Gastroesophageal sphincter (tissue), 4 donors: ENCODE measurements around the gene CBX1. TPM values are rescaled to one million over a fixed set of nuclear protein-coding genes. Genes with fewer than 3 reads are reported as not detected.

Source experiments
- ATAC-seq: fragments of 150-250 bp; one replicate; pipeline ENCODE4 v1.9.1; 2016; ENCODE audit warnings: mild to moderate bottlenecking, moderate library complexity
- H3K27ac ChIP-seq, 4 donors: fragments of 200-600 bp; sonication (generic) in 3 of 4; 1 replicate in 3 of 4; 2 replicates in 1 of 4; pipeline ENCODE4 v1.5.1; 2016 to 2019
- H3K27me3 ChIP-seq: fragments of 200-600 bp; sonication (generic); one replicate; pipeline ENCODE4 v1.5.1; 2019
- H3K36me3 ChIP-seq, 2 donors: fragments of 200-600 bp; sonication (generic); one replicate each; pipeline ENCODE4 v1.5.1; 2019; ENCODE audit warnings: control low read depth in 1 of 2
- H3K4me1 ChIP-seq, 3 donors: fragments of 200-600 bp; sonication (generic); 1 replicate in 2 of 3; 2 replicates in 1 of 3; pipeline ENCODE4 v1.5.1; 2016 to 2019; ENCODE audit warnings: control low read depth in 2 of 3
- H3K4me3 ChIP-seq, 2 donors: fragments of 200-600 bp; sonication (generic); one replicate each; pipeline ENCODE4 v1.5.1; 2019; ENCODE audit warnings: mild to moderate bottlenecking in 1 of 2, moderate library complexity in 1 of 2
- H3K9me3 ChIP-seq, 3 donors: fragments of 200-600 bp; sonication (generic); one replicate each; pipeline ENCODE4 v1.5.1; 2017 to 2019; ENCODE audit warnings: control low read depth in 2 of 3
- CTCF ChIP-seq, 4 experiments: fragments of 200-600 bp in 2 of 4; fragments of 450-650 bp in 2 of 4; sonication (generic) in 1 of 4; IDR thresholded peaks; one replicate each; pipeline ENCODE4 v1.5.1; 2017 to 2019; ENCODE audit warnings: antibody characterized with exemption in 4 of 4, mild to moderate bottlenecking in 2 of 4, moderate library complexity in 2 of 4
- EP300 ChIP-seq: sonication (generic); formaldehyde crosslinking; IDR thresholded peaks from one replicate; pipeline ENCODE4 v1.6.1; 2017; ENCODE audit warnings: antibody characterized with exemption, mild to moderate bottlenecking
- POLR2A ChIP-seq, 2 donors: fragments of 450-650 bp; IDR thresholded peaks; one replicate each; pipeline ENCODE4 v1.6.1; 2017; ENCODE audit warnings: antibody characterized with exemption in 2 of 2, mild to moderate bottlenecking in 2 of 2, moderate library complexity in 1 of 2
- POLR2AphosphoS5 ChIP-seq: sonication (generic); formaldehyde crosslinking; IDR thresholded peaks from one replicate; pipeline ENCODE4 v1.6.1; 2017; ENCODE audit warnings: antibody characterized with exemption
- WGBS, 2 donors: methylation state at CpG; one replicate each; pipeline ENCODE4 v1.1.5; 2018; ENCODE audit warnings: low coverage in 1 of 2; 5-methylcytosine and 5-hydroxymethylcytosine counted together
- total RNA-seq, 4 donors: library from RNA; depleted of rRNA; stranded (reverse); fragments of >200 nt; gene quantifications; one replicate each; pipeline ENCODE4 v1.1.0, GENCODE V29; 2016

CBX1 gene
- 10 to 100 TPM; 46.0 to 59.3 (median 55.0) TPM for total RNA-seq

GRCh38 chr17:48101012-48101720 lies at the start of gene CBX1:
Gene CBX1, minus strand, starts transcription at chr17:48101478. Its CDS starts 24,474 bp downstream, at chr17:48077004.
- TF ChIP-seq CTCF (IDR thresholded peaks at IDR 0.05) (no peak), POLR2AphosphoS5 (peak; percentile 63), EP300 (no peak), POLR2A (IDR thresholded peaks at IDR 0.05) (peak; percentile 56 to 59)
- ATAC-seq, result peak; percentile 97
- Histone ChIP-seq H3K4me1 (peaks cover 0 to 43% (median 6%) of the 10 kb centered on the region in 3 donors), H3K9me3 (no peaks in the 10 kb centered on the region), H3K27me3 (no peaks in the 10 kb centered on the region), H3K4me3 (peak within 1 kb of the TSS; percentile 78 to 95), H3K36me3 (peaks cover 0 to 5% of the 10 kb centered on the region in 2 donors), H3K27ac (peak within 1 kb of the TSS; percentile 72 to 98 (median 95))
- WGBS, 2 donors, result 0% methylated on average over 1 of the region's 79 CpGs; no CpG with 5 or more reads in 1 of the 2 donors

GRCh38 chr17:48150597-48151001 lies 49.3 kb upstream of the CBX1 start:
- no peaks in the 10 kb centered on the region for H3K36me3 ChIP-seq
- H3K4me3 ChIP-seq, result no peak overlapping the region
- WGBS, 2 donors, result 38 to 58% methylated on average over 8 to 11 of the region's 11 CpGs
- H3K4me1 ChIP-seq, result no peaks in the 10 kb centered on the region
- H3K27me3 ChIP-seq, result peaks cover 98% of the 10 kb centered on the region
- TF ChIP-seq POLR2A (IDR thresholded peaks at IDR 0.05) (no peak), CTCF (IDR thresholded peaks at IDR 0.05) (no peak), POLR2AphosphoS5 (no peak), EP300 (no peak)
- H3K9me3 ChIP-seq, result no peaks in the 10 kb centered on the region
- H3K27ac ChIP-seq, result no peak overlapping the region
- no peak for ATAC-seq

GRCh38 chr17:48149787-48150463 lies 48.6 kb upstream of the CBX1 start:
- WGBS, 2 donors, result 74 to 75% methylated on average over 2 to 4 of the region's 4 CpGs
- peaks cover 97% of the 10 kb centered on the region for H3K27me3 ChIP-seq
- H3K27ac ChIP-seq, result no peak overlapping the region
- no peaks in the 10 kb centered on the region for H3K4me1 ChIP-seq
- no peaks in the 10 kb centered on the region for H3K36me3 ChIP-seq
- TF ChIP-seq EP300 (no peak), POLR2A (IDR thresholded peaks at IDR 0.05) (no peak), CTCF (IDR thresholded peaks at IDR 0.05) (no peak), POLR2AphosphoS5 (no peak)
- H3K9me3 ChIP-seq, result no peaks in the 10 kb centered on the region
- H3K4me3 ChIP-seq, result no peak overlapping the region
- no peak for ATAC-seq

- WGBS, 2 donors, result 45 to 49% methylated on average over 12 to 16 of the region's 16 CpGs
- Histone ChIP-seq H3K4me1 (no peaks in the 10 kb centered on the region), H3K4me3 (no peak overlapping the region), H3K9me3 (no peaks in the 10 kb centered on the region), H3K27me3 (peaks cover 97% of the 10 kb centered on the region), H3K36me3 (no peaks in the 10 kb centered on the region), H3K27ac (no peak overlapping the region)
- ATAC-seq, result no peak
- TF ChIP-seq CTCF (IDR thresholded peaks at IDR 0.05) (no peak), POLR2AphosphoS5 (no peak), EP300 (no peak), POLR2A (IDR thresholded peaks at IDR 0.05) (no peak)
These were observed 47.8 kb upstream of the CBX1 start for GRCh38 chr17:48148854-48149786.
